Adipocyte (in vitro differentiated cells): ENCODE data around the gene ANP32D.
"Not testable (repeated sequence)": the region's sequence is repeated elsewhere in the genome, so short reads cannot be mapped to it uniquely, and the experiment has no call there.

Source experiments
- DNase-seq: peaks from one replicate; pipeline ENCODE4 v3.0.0-alpha.2; 2015; ENCODE audit warnings: low read depth
- H3K27me3 ChIP-seq: replicated peaks from 2 replicates; pipeline ENCODE4 v1.7.0; 2013; ENCODE audit warnings: mild to moderate bottlenecking, low read length, moderate library complexity; ENCODE audit not compliant: control insufficient read depth, insufficient read depth
- H3K36me3 ChIP-seq: 2 replicates; pipeline ENCODE4 v1.7.0; 2013; ENCODE audit warnings: low read length, mild to moderate bottlenecking, moderate library complexity; ENCODE audit not compliant: control insufficient read depth, insufficient read depth, severe bottlenecking
- H3K4me1 ChIP-seq: 2 replicates; pipeline ENCODE4 v1.7.0; 2013; ENCODE audit warnings: mild to moderate bottlenecking, low read length, moderate library complexity; ENCODE audit not compliant: control insufficient read depth, insufficient read depth
- H3K4me3 ChIP-seq: 2 replicates; pipeline ENCODE4 v1.7.0; 2013; ENCODE audit warnings: mild to moderate bottlenecking, low read length, moderate library complexity
- H3K9ac ChIP-seq: 2 replicates; pipeline ENCODE4 v1.7.0; 2013; ENCODE audit warnings: mild to moderate bottlenecking, low read length, moderate library complexity
- H3K9me3 ChIP-seq: 2 replicates; pipeline ENCODE4 v1.7.0; 2013; ENCODE audit warnings: mild to moderate bottlenecking, low read length, moderate library complexity; ENCODE audit not compliant: control insufficient read depth

Gene ANP32D

DNA sequence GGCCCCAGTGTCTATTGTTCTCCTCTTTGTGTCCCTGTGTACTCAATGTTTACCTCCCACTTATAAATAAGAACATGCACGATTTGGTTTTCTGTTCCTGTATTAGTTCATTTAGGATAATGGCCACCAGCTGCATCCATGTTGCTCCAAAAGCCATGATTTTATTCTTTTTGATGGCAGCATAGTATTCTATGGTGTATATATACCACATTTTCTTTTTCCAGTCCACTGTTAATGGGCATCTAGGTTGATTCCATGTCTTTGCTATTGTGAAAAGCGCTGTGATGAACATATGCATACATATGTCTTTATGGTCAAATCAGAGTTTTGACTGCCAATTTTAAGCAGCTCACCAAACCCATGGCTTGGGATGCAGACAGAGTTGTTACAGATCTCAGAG is 17.2 kb upstream of the ANP32D start:
- H3K4me3 ChIP-seq, result no peak overlapping the region
- H3K27me3 ChIP-seq, result no peaks in the 10 kb centered on the region
- no peak for DNase-seq
- H3K9me3 ChIP-seq, result peaks cover 4% of the 10 kb centered on the region
- H3K9ac ChIP-seq, result no peak overlapping the region
- H3K4me1 ChIP-seq, result no peaks in the 10 kb centered on the region
- H3K36me3 ChIP-seq, result no peaks in the 10 kb centered on the region

DNA sequence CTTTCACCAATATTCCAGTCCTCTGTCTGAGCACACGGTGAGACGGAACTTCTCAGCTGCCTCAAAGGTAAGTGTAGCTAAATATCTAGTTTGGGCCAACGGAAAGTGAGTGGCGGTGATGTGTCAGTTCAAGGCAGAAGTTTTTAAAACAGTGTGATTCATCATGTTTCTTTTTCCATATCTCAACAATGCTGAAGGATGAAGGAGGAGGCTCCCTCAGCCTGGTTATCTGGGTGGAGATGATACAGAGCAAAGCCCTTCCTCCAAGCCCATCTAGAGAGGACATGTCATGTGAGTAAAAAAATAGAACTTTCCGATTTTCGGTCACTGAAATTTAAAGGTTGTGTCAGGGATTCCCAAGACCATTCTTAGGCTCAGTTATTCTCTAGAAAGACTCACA is 13.1 kb upstream of the ANP32D start:
- Histone ChIP-seq H3K9me3 (no peaks in the 10 kb centered on the region), H3K27me3 (no peaks in the 10 kb centered on the region), H3K4me3 (no peak overlapping the region), H3K9ac (no peak overlapping the region), H3K4me1 (no peaks in the 10 kb centered on the region), H3K36me3 (no peaks in the 10 kb centered on the region)
- no peak for DNase-seq

DNA sequence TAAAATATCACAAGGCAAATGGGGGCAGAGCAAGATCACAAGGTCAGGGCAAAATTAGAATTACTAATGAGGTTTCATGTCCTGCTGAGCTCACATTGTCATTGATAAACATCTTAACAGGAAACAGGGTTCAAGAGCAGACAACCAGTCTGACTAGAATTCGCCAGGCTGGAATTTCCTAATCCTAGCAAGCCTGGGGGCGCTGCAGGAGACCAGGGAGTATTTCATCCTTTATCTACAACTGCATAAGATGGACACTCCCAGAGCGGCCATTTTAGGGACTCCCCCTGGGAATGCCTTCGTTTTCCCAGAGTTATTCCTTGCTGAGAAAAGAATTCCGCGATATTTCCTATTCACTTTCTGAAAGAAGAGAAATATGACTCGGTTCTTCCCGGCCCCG is 3.3 kb upstream of the ANP32D start:
- DNase-seq, result not testable (repeated sequence)

DNA sequence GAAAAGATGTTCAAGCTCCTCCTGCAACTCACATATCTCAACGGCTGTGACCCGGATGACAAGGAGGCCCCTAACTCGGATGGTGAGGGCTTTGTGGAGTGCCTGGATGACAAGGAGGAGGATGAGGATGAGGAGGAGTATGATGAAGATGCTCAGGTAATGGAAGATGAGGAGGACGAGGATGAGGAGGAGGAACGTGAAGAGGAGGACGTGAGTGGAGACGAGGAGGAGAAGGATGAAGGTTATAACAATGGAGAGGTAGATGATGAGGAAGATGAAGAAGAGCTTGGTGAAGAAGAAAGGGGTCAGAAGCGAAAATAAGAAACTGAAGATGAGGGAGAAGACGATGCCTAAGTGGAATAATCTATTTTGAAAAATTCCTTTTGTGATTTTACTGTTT is 702 bp downstream of the ANP32D start:
- Histone ChIP-seq H3K4me3 (no peak overlapping the region), H3K9ac (no peak overlapping the region)

More for the DNA sequence above, 3.3 kb upstream of the ANP32D start:
- not testable (repeated sequence) for H3K27me3 ChIP-seq, H3K4me1 ChIP-seq, H3K9ac ChIP-seq, H3K4me3 ChIP-seq, H3K36me3 ChIP-seq
- H3K9me3 ChIP-seq, result peaks cover 28% of the 10 kb centered on the region

DNA sequence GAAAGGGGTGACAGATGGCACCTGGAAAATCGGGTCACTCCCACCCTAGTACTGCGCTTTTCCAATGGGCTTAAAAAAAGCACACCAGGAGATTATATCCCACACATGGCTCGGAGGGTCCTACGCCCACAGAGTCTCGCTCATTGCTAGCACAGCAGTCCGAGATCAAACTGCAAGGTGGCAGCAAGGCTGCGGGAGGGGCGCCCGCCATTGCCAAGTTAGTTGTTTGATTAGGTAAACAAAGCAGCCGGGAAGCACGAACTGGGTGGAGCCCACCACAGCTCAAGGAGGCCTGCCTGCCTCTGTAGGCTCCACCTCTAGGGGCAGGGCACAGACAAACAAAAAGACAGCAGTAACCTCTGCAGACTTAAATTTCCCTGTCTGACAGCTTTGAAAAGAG is 2.1 kb downstream of the ANP32D start:
- not testable (repeated sequence) for H3K9ac ChIP-seq, DNase-seq, H3K36me3 ChIP-seq, H3K27me3 ChIP-seq, H3K4me1 ChIP-seq, H3K4me3 ChIP-seq
- peaks cover 23% of the 10 kb centered on the region for H3K9me3 ChIP-seq

More for the DNA sequence above, 702 bp downstream of the ANP32D start:
- DNase-seq, result no peak
- no peaks in the 10 kb centered on the region for H3K27me3 ChIP-seq
- H3K36me3 ChIP-seq, result no peaks in the 10 kb centered on the region
- peaks cover 28% of the 10 kb centered on the region for H3K9me3 ChIP-seq
- no peaks in the 10 kb centered on the region for H3K4me1 ChIP-seq

DNA sequence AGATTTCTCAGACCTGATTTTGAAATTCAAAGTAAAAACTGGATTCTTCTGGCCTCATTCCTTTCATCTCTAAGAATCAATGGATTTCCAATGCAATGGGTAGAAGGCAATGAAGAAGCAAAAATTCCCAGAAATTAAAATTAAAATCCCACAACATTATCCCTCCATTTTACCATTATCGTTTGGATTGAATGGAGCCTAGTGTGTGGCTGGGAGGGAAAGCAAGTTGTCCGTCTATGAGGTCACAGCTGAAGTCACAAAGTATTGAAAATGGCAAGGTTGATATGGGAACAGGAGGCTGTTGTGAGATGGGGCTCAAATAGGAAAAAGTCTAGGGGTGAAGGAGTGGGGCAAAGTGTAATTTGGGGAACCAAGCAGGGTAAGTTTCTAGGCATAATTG is 9.8 kb downstream of the ANP32D start, which contains the start of gene C12orf54:
Gene C12orf54 (plus strand): TSS at position 301 of the 400 bp plus-strand sequence. CDS start 799 bp downstream, outside the sequence.
- Histone ChIP-seq H3K36me3 (no peaks in the 10 kb centered on the region), H3K9ac (no peak within 1 kb of the TSS), H3K4me3 (no peak within 1 kb of the TSS), H3K27me3 (peaks cover 20% of the 10 kb centered on the region), H3K4me1 (no peaks in the 10 kb centered on the region), H3K9me3 (no peaks in the 10 kb centered on the region)
- DNase-seq, result no peak

DNA sequence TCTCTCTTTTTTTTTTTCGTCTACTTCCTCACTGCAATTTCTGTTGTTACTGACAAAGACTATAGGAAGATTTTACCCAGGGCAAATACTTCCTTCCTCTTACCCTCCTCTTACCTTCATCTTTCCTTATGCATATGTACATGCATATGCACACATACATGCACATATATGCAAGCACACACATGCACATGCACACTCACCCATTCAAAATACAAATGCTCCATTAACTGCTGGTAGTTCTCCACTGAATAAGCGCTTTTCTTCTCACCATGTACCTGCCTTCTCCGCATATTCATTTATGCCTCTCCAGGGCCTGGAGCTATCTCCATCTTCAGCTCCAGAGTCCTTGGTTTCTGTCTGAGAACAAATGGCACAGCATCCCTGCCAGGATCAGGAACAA is 10.6 kb downstream of the ANP32D start:
- DNase-seq, result no peak
- Histone ChIP-seq H3K9ac (no peak overlapping the region), H3K36me3 (no peaks in the 10 kb centered on the region), H3K27me3 (peaks cover 26% of the 10 kb centered on the region), H3K9me3 (no peaks in the 10 kb centered on the region), H3K4me3 (no peak overlapping the region), H3K4me1 (no peaks in the 10 kb centered on the region)

DNA sequence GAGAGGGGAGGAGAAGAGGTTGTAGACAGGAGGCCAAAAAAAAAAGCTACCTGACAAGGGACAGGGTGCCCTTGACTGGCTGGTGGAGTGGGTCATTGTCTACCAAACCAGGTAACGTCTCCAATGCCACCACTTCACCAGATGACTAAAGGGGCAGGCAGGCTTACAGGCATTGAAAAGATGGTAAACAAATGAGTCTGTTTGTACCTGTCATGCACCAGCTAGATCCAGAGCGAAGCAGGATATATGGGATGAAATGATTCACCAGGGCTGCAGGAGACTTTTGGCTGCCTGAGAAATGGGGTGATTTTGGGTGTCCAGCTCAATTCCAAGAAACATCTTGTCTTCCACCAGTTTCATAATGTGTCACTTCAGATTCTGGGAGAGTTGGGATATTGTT is 13.9 kb downstream of the ANP32D start:
- Histone ChIP-seq H3K27me3 (peaks cover 28% of the 10 kb centered on the region), H3K4me3 (no peak overlapping the region), H3K9me3 (no peaks in the 10 kb centered on the region)

DNA sequence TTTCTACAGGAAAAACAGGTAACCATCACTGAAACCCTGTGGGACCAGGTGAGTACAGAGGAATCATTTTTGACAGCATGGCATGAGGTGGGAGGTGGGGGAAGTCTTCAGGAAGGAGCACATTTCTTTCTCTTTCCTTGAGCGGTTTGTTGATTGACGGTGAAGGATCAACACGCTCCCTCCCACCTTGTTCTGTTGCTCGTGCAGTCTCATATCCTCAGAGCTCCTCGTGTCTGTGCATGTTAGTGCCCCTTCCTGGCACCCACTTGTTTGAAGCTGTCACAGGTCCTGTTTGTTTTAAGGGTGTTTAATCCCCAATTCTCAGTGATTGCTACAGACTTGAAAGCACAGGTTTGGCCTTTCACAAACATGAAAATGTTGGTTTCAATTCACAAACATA is 14.3 kb downstream of the ANP32D start:
- Histone ChIP-seq H3K36me3 (no peaks in the 10 kb centered on the region), H3K9ac (no peak overlapping the region), H3K27me3 (peaks cover 29% of the 10 kb centered on the region), H3K4me1 (no peaks in the 10 kb centered on the region), H3K4me3 (no peak overlapping the region), H3K9me3 (no peaks in the 10 kb centered on the region)
- no peak for DNase-seq

More for the DNA sequence above, 13.9 kb downstream of the ANP32D start:
- Histone ChIP-seq H3K36me3 (no peaks in the 10 kb centered on the region), H3K9ac (no peak overlapping the region), H3K4me1 (no peaks in the 10 kb centered on the region)
- no peak for DNase-seq

DNA sequence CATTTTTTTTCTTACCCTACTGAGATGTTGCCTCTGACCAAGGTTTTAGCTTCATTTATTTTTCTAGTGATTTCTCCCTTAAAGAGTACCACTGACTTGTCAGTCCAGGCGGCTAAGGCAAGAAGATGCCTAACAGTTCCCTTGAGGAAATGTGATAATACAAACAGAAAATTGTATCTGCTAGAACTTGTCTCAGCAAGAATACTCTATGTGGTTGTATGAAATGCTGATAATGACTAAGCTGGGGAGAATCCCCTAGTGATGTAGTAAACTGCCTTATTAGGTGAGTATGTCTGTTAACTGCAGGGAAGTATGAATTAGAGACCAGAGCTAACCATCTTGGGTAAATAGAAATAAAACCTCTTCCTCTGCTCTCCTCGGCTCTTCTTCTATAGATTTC is 16.7 kb downstream of the ANP32D start:
- H3K4me1 ChIP-seq, result no peaks in the 10 kb centered on the region
- peaks cover 29% of the 10 kb centered on the region for H3K27me3 ChIP-seq
- H3K4me3 ChIP-seq, result no peak overlapping the region
- DNase-seq, result peak; percentile 2
- H3K9ac ChIP-seq, result no peak overlapping the region
- no peaks in the 10 kb centered on the region for H3K36me3 ChIP-seq
- no peaks in the 10 kb centered on the region for H3K9me3 ChIP-seq

DNA sequence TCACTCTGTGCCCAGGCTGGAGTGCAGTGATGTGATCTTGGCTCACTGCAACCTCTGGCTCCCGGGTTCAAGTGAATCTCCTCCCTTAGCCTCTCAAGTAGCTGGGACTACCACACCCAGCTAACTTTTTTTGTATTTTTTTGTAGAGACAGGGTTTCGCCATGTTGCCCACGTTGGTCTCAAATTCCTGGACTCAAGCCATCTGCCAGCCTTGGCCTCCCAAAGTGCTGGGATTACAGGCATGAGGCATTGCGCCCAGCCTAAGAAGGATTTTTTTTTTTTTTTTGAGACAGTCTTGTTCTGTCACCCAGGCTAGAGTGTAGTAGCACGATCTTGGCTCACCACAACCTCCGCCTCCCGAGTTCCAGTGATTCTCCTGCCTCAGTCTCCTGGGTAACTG is 17.1 kb downstream of the ANP32D start:
- not testable (repeated sequence) for H3K4me3 ChIP-seq, H3K9me3 ChIP-seq, H3K36me3 ChIP-seq, H3K9ac ChIP-seq, DNase-seq, H3K4me1 ChIP-seq
- H3K27me3 ChIP-seq, result peaks cover 26% of the 10 kb centered on the region

DNA sequence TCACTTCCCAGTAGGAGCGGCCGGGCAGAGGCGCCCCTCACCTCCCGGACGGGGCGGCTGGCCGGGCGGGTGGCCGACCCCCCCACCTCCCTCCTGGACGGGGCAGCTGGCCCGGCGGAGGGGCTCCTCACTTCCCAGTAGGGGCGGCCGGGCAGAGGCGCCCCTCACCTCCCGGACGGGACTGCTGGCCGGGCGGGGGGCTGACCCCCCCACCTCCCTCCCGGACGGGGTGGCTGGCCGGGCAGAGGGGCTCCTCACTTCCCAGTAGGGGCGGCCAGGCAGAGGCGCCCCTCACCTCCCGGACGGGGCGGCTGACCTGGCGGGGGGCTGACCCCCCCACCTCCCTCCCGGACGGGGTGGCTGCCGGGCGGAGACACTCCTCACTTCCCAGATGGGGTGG is 27.9 kb downstream of the ANP32D start:
- DNase-seq, H3K4me1 ChIP-seq, H3K9ac ChIP-seq, H3K36me3 ChIP-seq, H3K4me3 ChIP-seq, H3K27me3 ChIP-seq, H3K9me3 ChIP-seq: not testable (repeated sequence)
